ENCODE data around the gene IL37.

The IL37 gene

DNA sequence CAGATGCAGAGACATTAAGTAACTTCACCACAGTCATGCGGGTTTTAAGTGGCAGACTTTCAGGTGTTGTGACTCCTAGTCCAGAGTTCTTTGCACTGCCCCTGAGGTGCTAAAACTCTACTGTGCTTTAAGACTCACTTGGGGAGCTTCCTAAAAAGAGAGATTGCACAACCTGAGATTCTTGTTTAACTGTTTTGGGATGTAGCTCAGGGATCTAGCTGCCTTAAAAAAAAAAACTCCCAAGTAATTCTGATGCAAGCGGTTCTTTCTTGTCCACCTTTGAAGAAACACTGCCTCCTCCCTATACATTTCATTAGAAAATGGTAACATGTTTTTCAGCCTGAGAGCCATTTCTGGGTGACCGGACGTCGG is 13.0 kb downstream of the IL37 start:
- Histone ChIP-seq H3K4me2 (ENCODE audit: low read length) (no peak overlapping the region), H3K14ac (ENCODE audit: low read length) (no peak overlapping the region), H3K4ac (ENCODE audit: low read depth, low read length) (no peak overlapping the region), H3K18ac (ENCODE audit: low read length) (no peak overlapping the region), H3K79me1 (ENCODE audit: low read length) (no peaks in the 10 kb centered on the region), H3K23ac (ENCODE audit: low read length) (peak overlapping the region; percentile 17), H2AK5ac (ENCODE audit: low read length) (no peak overlapping the region), H3K27ac (ENCODE audit: low read depth, low read length) (no peak overlapping the region), H3K9me3 (ENCODE audit: insufficient read depth, low read depth, low read length) (peaks cover 3% of the 10 kb centered on the region), H2AFZ (ENCODE audit: insufficient read depth, low read length, poor library complexity) (no peak overlapping the region), H3K4me1 (ENCODE audit: control insufficient read depth in 1 of 2, insufficient read depth in 2 of 2, low read length in 2 of 2) (no peaks in the 10 kb centered on the region), H3K9ac (ENCODE audit: low read length) (no peak overlapping the region), H2BK120ac (ENCODE audit: insufficient read depth, low read length, poor library complexity) (no peak overlapping the region), H4K8ac (ENCODE audit: low read depth, low read length) (no peak overlapping the region), H4K12ac (ENCODE audit: low read depth, low read length) (no peak overlapping the region), H3K27me3 (ENCODE audit: insufficient read depth, low read length) (no peaks in the 10 kb centered on the region), H4K91ac (ENCODE audit: low read depth, low read length) (no peak overlapping the region), H3K4me3 (ENCODE audit: low read depth, low read length) (no peak overlapping the region), H3K79me2 (ENCODE audit: control insufficient read depth, insufficient read depth, low read length, poor library complexity) (no peaks in the 10 kb centered on the region), H2BK5ac (ENCODE audit: low read depth, low read length, poor library complexity) (no peak overlapping the region), H3K36me3 (ENCODE audit: control insufficient read depth in 1 of 2, insufficient read depth in 2 of 2, low read length in 2 of 2) (no peaks in the 10 kb centered on the region), H2BK12ac (ENCODE audit: low read length) (no peak overlapping the region)
- no CpG with 5 or more reads among the region's 5 CpGs for WGBS (ENCODE audit: extremely low coverage, insufficient coverage, insufficient read length)
- peak in 1 of 2 donors; percentile 21 for DNase-seq

DNA sequence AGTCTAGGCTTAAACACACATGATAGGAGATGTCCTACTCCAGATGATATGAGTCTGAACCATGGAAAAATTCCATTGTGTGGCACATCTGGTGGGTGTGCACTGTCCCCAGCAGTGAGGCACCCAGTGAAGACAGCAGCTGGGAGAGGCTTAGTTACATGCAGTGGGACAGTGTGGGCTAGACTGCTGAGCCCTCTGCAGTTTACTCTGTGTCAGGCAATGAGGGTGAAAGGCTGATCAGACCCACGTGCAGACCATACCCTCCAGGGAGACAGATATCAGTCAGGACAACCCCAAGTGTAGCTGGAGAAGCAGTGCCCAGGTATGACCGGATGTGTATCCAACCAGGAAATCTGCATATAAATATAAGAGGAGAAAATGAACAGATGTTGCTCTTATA is 13.4 kb downstream of the IL37 start:
- DNase-seq, result no peak
- no peak overlapping the region for H3K4me3 ChIP-seq (ENCODE audit: low read depth, low read length)
- no peaks in the 10 kb centered on the region for H3K36me3 ChIP-seq (ENCODE audit: control insufficient read depth in 1 of 2, insufficient read depth in 2 of 2, low read length in 2 of 2)
- no peak overlapping the region for H3K4ac ChIP-seq (ENCODE audit: low read depth, low read length)
- no peaks in the 10 kb centered on the region for H3K79me1 ChIP-seq (ENCODE audit: low read length)
- H4K12ac ChIP-seq (ENCODE audit: low read depth, low read length), result no peak overlapping the region
- H2BK5ac ChIP-seq (ENCODE audit: low read depth, low read length, poor library complexity), result no peak overlapping the region
- H2AK5ac ChIP-seq (ENCODE audit: low read length), result no peak overlapping the region
- H2BK12ac ChIP-seq (ENCODE audit: low read length), result no peak overlapping the region
- no peak overlapping the region for H4K8ac ChIP-seq (ENCODE audit: low read depth, low read length)
- no peak overlapping the region for H4K91ac ChIP-seq (ENCODE audit: low read depth, low read length)
- H3K79me2 ChIP-seq (ENCODE audit: control insufficient read depth, insufficient read depth, low read length, poor library complexity), result no peaks in the 10 kb centered on the region
- H3K27me3 ChIP-seq (ENCODE audit: insufficient read depth, low read length), result no peaks in the 10 kb centered on the region
- no peak overlapping the region for H3K27ac ChIP-seq (ENCODE audit: low read depth, low read length)
- H3K9ac ChIP-seq (ENCODE audit: low read length), result no peak overlapping the region
- H2BK120ac ChIP-seq (ENCODE audit: insufficient read depth, low read length, poor library complexity), result no peak overlapping the region
- no CpG with 5 or more reads among the region's 2 CpGs for WGBS (ENCODE audit: extremely low coverage, insufficient coverage, insufficient read length)
- peak overlapping the region; percentile 91 for H3K23ac ChIP-seq (ENCODE audit: low read length)
- H3K4me1 ChIP-seq (ENCODE audit: control insufficient read depth in 1 of 2, insufficient read depth in 2 of 2, low read length in 2 of 2), result no peaks in the 10 kb centered on the region
- no peak overlapping the region for H3K14ac ChIP-seq (ENCODE audit: low read length)
- no peak overlapping the region for H3K18ac ChIP-seq (ENCODE audit: low read length)
- H3K9me3 ChIP-seq (ENCODE audit: insufficient read depth, low read depth, low read length), result peaks cover 2% of the 10 kb centered on the region
- H2AFZ ChIP-seq (ENCODE audit: insufficient read depth, low read length, poor library complexity), result no peak overlapping the region
- no peak overlapping the region for H3K4me2 ChIP-seq (ENCODE audit: low read length)

DNA sequence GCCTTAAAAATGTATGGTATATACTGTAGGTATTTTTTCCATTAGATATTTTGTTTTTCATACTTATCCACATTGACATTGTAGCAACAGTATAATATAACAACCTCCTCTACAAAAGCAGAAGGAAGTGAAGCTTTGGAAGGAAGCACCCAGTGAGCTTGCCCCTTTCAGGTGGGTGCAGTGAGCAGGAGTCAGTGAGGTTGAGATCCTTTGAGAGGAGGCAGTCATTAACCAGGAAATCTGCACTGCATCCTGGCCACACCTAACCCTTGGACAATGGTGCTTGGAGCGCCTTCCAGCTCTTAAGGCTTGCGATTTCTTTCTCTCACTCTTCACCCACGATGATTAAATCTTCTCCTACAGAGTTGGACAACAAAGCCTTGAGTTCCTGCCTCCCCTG is 13.9 kb downstream of the IL37 start:
- no peak for DNase-seq

DNA sequence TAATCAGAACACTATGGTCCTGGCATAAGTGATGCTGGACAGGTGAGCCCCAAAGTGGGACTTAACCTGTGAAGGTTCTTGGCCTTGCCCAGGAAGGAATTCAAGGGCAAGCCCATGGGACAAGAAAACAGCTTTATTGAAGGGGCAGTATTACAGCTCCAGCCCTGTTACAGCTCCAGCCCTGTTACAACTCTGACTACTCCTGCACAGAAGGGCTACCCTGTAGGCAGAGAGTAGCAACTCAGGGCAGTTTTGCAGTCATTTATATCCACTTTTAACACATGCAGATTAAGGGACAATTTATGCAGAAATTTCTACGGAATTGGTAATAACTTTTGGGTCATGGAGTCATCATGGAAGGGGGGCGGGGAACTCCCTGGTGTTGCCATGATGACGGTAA is 15.7 kb downstream of the IL37 start:
- no peak overlapping the region for H3K9ac ChIP-seq (ENCODE audit: low read length)
- no peak overlapping the region for H2BK5ac ChIP-seq (ENCODE audit: low read depth, low read length, poor library complexity)
- H3K4me1 ChIP-seq (ENCODE audit: control insufficient read depth in 1 of 2, insufficient read depth in 2 of 2, low read length in 2 of 2), result no peaks in the 10 kb centered on the region
- no peak overlapping the region for H4K12ac ChIP-seq (ENCODE audit: low read depth, low read length)
- H2AFZ ChIP-seq (ENCODE audit: insufficient read depth, low read length, poor library complexity), result no peak overlapping the region
- H3K79me1 ChIP-seq (ENCODE audit: low read length), result no peaks in the 10 kb centered on the region
- H3K27ac ChIP-seq (ENCODE audit: low read depth, low read length), result no peak overlapping the region
- no CpG with 5 or more reads among the region's 3 CpGs for WGBS (ENCODE audit: extremely low coverage, insufficient coverage, insufficient read length)
- DNase-seq, result no peak
- no peak overlapping the region for H3K4me3 ChIP-seq (ENCODE audit: low read depth, low read length)
- H2AK5ac ChIP-seq (ENCODE audit: low read length), result no peak overlapping the region
- no peaks in the 10 kb centered on the region for H3K27me3 ChIP-seq (ENCODE audit: insufficient read depth, low read length)
- H4K91ac ChIP-seq (ENCODE audit: low read depth, low read length), result no peak overlapping the region
- no peak overlapping the region for H3K23ac ChIP-seq (ENCODE audit: low read length)
- no peak overlapping the region for H2BK120ac ChIP-seq (ENCODE audit: insufficient read depth, low read length, poor library complexity)
- no peak overlapping the region for H3K4ac ChIP-seq (ENCODE audit: low read depth, low read length)
- no peak overlapping the region for H3K4me2 ChIP-seq (ENCODE audit: low read length)
- H3K18ac ChIP-seq (ENCODE audit: low read length), result no peak overlapping the region
- no peak overlapping the region for H3K14ac ChIP-seq (ENCODE audit: low read length)
- peaks cover 2% of the 10 kb centered on the region for H3K9me3 ChIP-seq (ENCODE audit: insufficient read depth, low read depth, low read length)
- H4K8ac ChIP-seq (ENCODE audit: low read depth, low read length), result no peak overlapping the region
- H3K36me3 ChIP-seq (ENCODE audit: control insufficient read depth in 1 of 2, insufficient read depth in 2 of 2, low read length in 2 of 2), result no peaks in the 10 kb centered on the region
- H3K79me2 ChIP-seq (ENCODE audit: control insufficient read depth, insufficient read depth, low read length, poor library complexity), result no peaks in the 10 kb centered on the region
- no peak overlapping the region for H2BK12ac ChIP-seq (ENCODE audit: low read length)

More for the DNA sequence above, 13.9 kb downstream of the IL37 start:
- Histone ChIP-seq H3K79me2 (ENCODE audit: control insufficient read depth, insufficient read depth, low read length, poor library complexity) (no peaks in the 10 kb centered on the region), H3K79me1 (ENCODE audit: low read length) (no peaks in the 10 kb centered on the region), H3K18ac (ENCODE audit: low read length) (no peak overlapping the region), H3K9me3 (ENCODE audit: insufficient read depth, low read depth, low read length) (peaks cover 2% of the 10 kb centered on the region), H3K4me1 (ENCODE audit: control insufficient read depth in 1 of 2, insufficient read depth in 2 of 2, low read length in 2 of 2) (no peaks in the 10 kb centered on the region), H3K9ac (ENCODE audit: low read length) (no peak overlapping the region), H2AFZ (ENCODE audit: insufficient read depth, low read length, poor library complexity) (no peak overlapping the region), H3K36me3 (ENCODE audit: control insufficient read depth in 1 of 2, insufficient read depth in 2 of 2, low read length in 2 of 2) (no peaks in the 10 kb centered on the region), H3K4me2 (ENCODE audit: low read length) (no peak overlapping the region), H2BK120ac (ENCODE audit: insufficient read depth, low read length, poor library complexity) (no peak overlapping the region), H4K8ac (ENCODE audit: low read depth, low read length) (no peak overlapping the region), H4K12ac (ENCODE audit: low read depth, low read length) (no peak overlapping the region), H3K23ac (ENCODE audit: low read length) (no peak overlapping the region), H3K14ac (ENCODE audit: low read length) (no peak overlapping the region), H3K27me3 (ENCODE audit: insufficient read depth, low read length) (no peaks in the 10 kb centered on the region), H4K91ac (ENCODE audit: low read depth, low read length) (no peak overlapping the region), H3K4ac (ENCODE audit: low read depth, low read length) (no peak overlapping the region), H3K27ac (ENCODE audit: low read depth, low read length) (no peak overlapping the region), H2AK5ac (ENCODE audit: low read length) (no peak overlapping the region), H2BK12ac (ENCODE audit: low read length) (no peak overlapping the region), H2BK5ac (ENCODE audit: low read depth, low read length, poor library complexity) (no peak overlapping the region), H3K4me3 (ENCODE audit: low read depth, low read length) (no peak overlapping the region)
- no CpG with 5 or more reads among the region's 3 CpGs for WGBS (ENCODE audit: extremely low coverage, insufficient coverage, insufficient read length)

All from trophoblast cell (in vitro differentiated cells and primary cell).